HCT116 (cell line): Measurements from ENCODE around the gene STIM1. TPM values are rescaled to one million over a fixed set of nuclear protein-coding genes. Genes with fewer than 3 reads are reported as not detected.

Experiments
- ATAC-seq: fragments of 200-7000 bp; cut with Tn5 transposase; 2 replicates; pipeline ENCODE4 v1.9.1; 2020; ENCODE audit warnings: mild to moderate bottlenecking, moderate library complexity
- BruUV-seq: library from RNA; stranded (reverse); fragments of 400-500 nt; replicated peaks from 2 replicates; lab custom pipeline; 2021; lab: Mats Ljungman, UMichigan
- CTCF ChIA-PET: fragments of 300-600 bp; sonication (Branson Sonifier 250); formaldehyde crosslinking; loops from one replicate; lab custom pipeline; 2021; ENCODE audit warnings: antibody characterized with exemption; lab: Charles Lee
- POLR2A ChIA-PET: fragments of 300-600, 350-600 bp; sonication (Branson Sonifier 250); formaldehyde crosslinking; loops from one replicate; lab custom pipeline; 2021; ENCODE audit warnings: antibody characterized with exemption; lab: Charles Lee
- RAD21 ChIA-PET, 2 experiments: fragments of 300-600 bp; sonication (Branson Sonifier 250); formaldehyde crosslinking; loops; one replicate each; lab custom pipeline; 2023; ENCODE audit warnings: low total read pairs in 2 of 2; ENCODE audit not compliant: uncharacterized antibody in 2 of 2, unreplicated experiment in 2 of 2, low non-redundant PET in 1 of 2; lab: Charles Lee
- DNase-seq: peaks from one replicate; pipeline ENCODE4 v3.0.0-alpha.2; 2010; ENCODE audit warnings: low read depth, low spot score
- H2AFZ ChIP-seq: fragments of 200-600 bp; shearing (Covaris generic), sonication (generic); 2 replicates; pipeline ENCODE4 v1.6.1; 2017; ENCODE audit warnings: low read depth, mixed run types, mixed read lengths, antibody characterized with exemption, low read length; ENCODE audit not compliant: poor library complexity, severe bottlenecking
- H3K27ac ChIP-seq: 2 replicates; pipeline ENCODE4 v1.5.1; 2012; ENCODE audit warnings: low read depth, low read length
- H3K27me3 ChIP-seq: fragments of 200-600 bp; sonication (generic); 2 replicates; pipeline ENCODE4 v1.6.1; 2016; ENCODE audit warnings: mixed run types, low read length, mixed read lengths; ENCODE audit not compliant: insufficient read depth
- H3K36me3 ChIP-seq, 2 experiments: fragments of 200-500 bp in 1 of 2; fragments of 200-600 bp in 1 of 2; sonication (Bioruptor generic) in 1 of 2; sonication (generic) in 1 of 2; 2 replicates each; pipeline versions ENCODE4 v1.5.1 to v1.6.1; 2014 to 2016; ENCODE audit warnings: low read length in 2 of 2, inconsistent platforms in 1 of 2, mixed read lengths in 1 of 2, mixed run types in 1 of 2; ENCODE audit not compliant: insufficient read depth in 2 of 2, control insufficient read depth in 1 of 2
- H3K4me1 ChIP-seq, 2 experiments: fragments of 200-600 bp in 1 of 2; sonication (generic) in 1 of 2; 2 replicates each; pipeline versions ENCODE4 v1.5.1 to v1.6.1; 2012 to 2017; ENCODE audit warnings: low read length in 2 of 2, inconsistent platforms in 1 of 2, mild to moderate bottlenecking in 1 of 2, mixed read lengths in 1 of 2, mixed run types in 1 of 2, moderate library complexity in 1 of 2; ENCODE audit not compliant: insufficient read depth in 2 of 2, control insufficient read depth in 1 of 2
- H3K4me2 ChIP-seq: fragments of 200-600 bp; sonication (generic); 2 replicates; pipeline ENCODE4 v1.6.1; 2017; ENCODE audit warnings: mixed run types, low read length, mixed read lengths
- H3K4me3 ChIP-seq, 2 experiments: fragments of 200-600 bp in 1 of 2; sonication (generic) in 1 of 2; replicated peaks in 1 of 2; 2 replicates each; pipeline ENCODE4 v1.5.1; 2011 to 2016; ENCODE audit warnings: low read length in 2 of 2, control low read depth in 1 of 2, low read depth in 1 of 2, mild to moderate bottlenecking in 1 of 2, mixed read lengths in 1 of 2, mixed run types in 1 of 2
- H3K79me2 ChIP-seq: fragments of 200-600 bp; sonication (generic); 2 replicates; pipeline ENCODE4 v1.6.1; 2017; ENCODE audit warnings: mild to moderate bottlenecking, mixed run types, low read length, moderate library complexity, mixed read lengths; ENCODE audit not compliant: insufficient read depth
- H3K9ac ChIP-seq: fragments of 200-600 bp; sonication (generic); 2 replicates; pipeline ENCODE4 v1.6.1; 2016; ENCODE audit warnings: low read length, mixed read lengths
- H3K9me2 ChIP-seq: fragments of 200-600 bp; sonication (generic), shearing (Covaris generic); 2 replicates; pipeline ENCODE4 v1.6.1; 2017; ENCODE audit warnings: mixed run types, mild to moderate bottlenecking, moderate library complexity; ENCODE audit not compliant: insufficient read depth
- H3K9me3 ChIP-seq, 2 experiments: fragments of 200-500 bp in 1 of 2; fragments of 200-600 bp in 1 of 2; sonication (Bioruptor generic) in 1 of 2; sonication (generic) in 1 of 2; 2 replicates each; pipeline ENCODE4 v1.6.1; 2014 to 2017; ENCODE audit warnings: low read length in 2 of 2, mixed read lengths in 2 of 2, inconsistent platforms in 1 of 2, low read depth in 1 of 2, mild to moderate bottlenecking in 1 of 2, mixed run types in 1 of 2, moderate library complexity in 1 of 2; ENCODE audit not compliant: control insufficient read depth in 1 of 2, insufficient read depth in 1 of 2
- H4K20me1 ChIP-seq: fragments of 200-600 bp; sonication (generic), shearing (Covaris generic); 2 replicates; pipeline ENCODE4 v1.6.1; 2017; ENCODE audit warnings: mixed run types, mild to moderate bottlenecking, moderate library complexity; ENCODE audit not compliant: insufficient read depth
- CEBPB ChIP-seq: IDR thresholded peaks from 2 replicates; pipeline ENCODE4 v1.6.1; 2012; ENCODE audit warnings: low read depth
- EGR1 ChIP-seq: IDR thresholded peaks from 2 replicates; pipeline ENCODE4 v1.6.1; 2012; ENCODE audit warnings: low read depth
- EZH2phosphoT487 ChIP-seq: fragments of 200-600 bp; IDR thresholded peaks from 2 replicates; pipeline ENCODE4 v1.6.1; 2018; ENCODE audit warnings: antibody characterized with exemption, borderline replicate concordance
- FOSL1 ChIP-seq: IDR thresholded peaks from 2 replicates; pipeline ENCODE4 v1.6.1; 2012; ENCODE audit warnings: low read depth
- POLR2A ChIP-seq: IDR thresholded peaks from 2 replicates; pipeline ENCODE4 v1.7.0; 2011; ENCODE audit warnings: borderline replicate concordance; ENCODE audit not compliant: insufficient read depth, insufficient read length; ENCODE audit errors: extremely low read depth
- RAD21 ChIP-seq: IDR thresholded peaks from 2 replicates; pipeline ENCODE4 v1.6.1; 2012; ENCODE audit warnings: low read depth, mild to moderate bottlenecking
- SIN3A ChIP-seq: IDR thresholded peaks from 2 replicates; pipeline ENCODE4 v1.6.1; 2012; ENCODE audit warnings: low read depth
- intact Hi-C: fragments of 100-400 bp; cut with micrococcal nuclease; formaldehyde crosslinking; loops from 2 replicates; pipeline ENCODE4 v1.10.0; 2022
- total RNA-seq: library from RNA; stranded (reverse); gene quantifications from one replicate; pipeline ENCODE4 v1.2.1, GENCODE V29; 2021; ENCODE audit not compliant: unreplicated experiment
- TF ChIP-seq, protein P1 (sequence below): IDR thresholded peaks from 2 replicates; pipeline ENCODE4 v1.6.1; 2012
- TF ChIP-seq, protein P2 (sequence below), 3 experiments: fragments of 200-600 bp in 1 of 3; sonication (generic) in 1 of 3; IDR thresholded peaks in 2 of 3; conservative IDR thresholded peaks in 1 of 3; 2 replicates each; pipeline ENCODE4 v1.5.1; 2012 to 2017; ENCODE audit warnings: low read depth in 2 of 3, low read length in 2 of 3, antibody characterized with exemption in 1 of 3, borderline replicate concordance in 1 of 3, control low read depth in 1 of 3, mild to moderate bottlenecking in 1 of 3, mixed read lengths in 1 of 3, mixed run types in 1 of 3, moderate library complexity in 1 of 3; ENCODE audit not compliant: insufficient read depth in 1 of 3
- TF ChIP-seq, protein P3 (sequence below): IDR thresholded peaks from 2 replicates; pipeline ENCODE4 v1.6.1; 2012
- TF ChIP-seq, protein P4 (sequence below): IDR thresholded peaks from 2 replicates; pipeline ENCODE4 v1.6.1; 2012; ENCODE audit warnings: low read depth

STIM1 gene
- total RNA-seq, 1 experiment from 2014 or later, result 22.3 TPM

DNA sequence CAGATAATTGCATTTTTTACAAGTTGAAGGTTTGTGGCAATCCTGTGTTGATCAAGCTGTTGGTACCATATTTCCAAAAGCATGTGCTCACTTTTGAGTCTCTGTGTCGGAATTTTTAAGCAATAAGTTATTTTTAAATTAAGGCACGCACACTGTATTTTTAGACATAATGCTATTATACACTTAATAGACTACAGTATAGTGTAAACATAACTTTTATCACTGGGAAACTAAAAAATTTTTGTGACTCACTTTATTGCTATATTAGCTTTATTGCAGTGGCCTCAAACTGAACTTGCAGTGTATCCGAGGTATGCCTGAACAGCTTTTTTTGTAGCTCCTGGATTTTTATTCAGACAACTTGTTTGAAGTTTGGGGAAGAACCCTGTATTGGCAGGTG is 207.9 kb downstream of the STIM1 start:
- no peak for DNase-seq
- ChIA-PET RAD21 (interaction anchor here in 1 of 2 experiments (0.9 kb wide), 1 partner anchor 9 kb away, joined by 3 read pairs; no protein-coding TSS in a partner anchor), CTCF (interaction anchor here (3.2 to 3.4 kb wide), 2 partner anchors 10 to 209 kb away, joined by 13 to 17 read pairs; partner anchors contain the start of gene STIM1), POLR2A (no interaction called here)
- H2AFZ ChIP-seq, result no peak overlapping the region
- intact Hi-C loops, result no loop called here
- H3K27me3 ChIP-seq, result no peaks in the 10 kb centered on the region
- H3K9me2 ChIP-seq, result no peaks in the 10 kb centered on the region
- BruUV-seq, result no TSS peak
- no peaks in the 10 kb centered on the region for H3K79me2 ChIP-seq
- no peaks in the 10 kb centered on the region for H4K20me1 ChIP-seq
- H3K9me3 ChIP-seq, result no peaks in the 10 kb centered on the region
- ATAC-seq, result no peak
- no peak overlapping the region for H3K27ac ChIP-seq
- H3K4me2 ChIP-seq, result no peak overlapping the region
- H3K36me3 ChIP-seq, result no peaks in the 10 kb centered on the region
- no peak overlapping the region for H3K4me3 ChIP-seq
- TF ChIP-seq EZH2phosphoT487 (no peak), CEBPB (no peak), SIN3A (no peak), FOSL1 (no peak), POLR2A (no peak), RAD21 (no peak), EGR1 (no peak)
- TF ChIP-seq, protein P1, sequence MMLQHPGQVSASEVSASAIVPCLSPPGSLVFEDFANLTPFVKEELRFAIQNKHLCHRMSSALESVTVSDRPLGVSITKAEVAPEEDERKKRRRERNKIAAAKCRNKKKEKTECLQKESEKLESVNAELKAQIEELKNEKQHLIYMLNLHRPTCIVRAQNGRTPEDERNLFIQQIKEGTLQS, result no peak
- TF ChIP-seq, protein P2, sequence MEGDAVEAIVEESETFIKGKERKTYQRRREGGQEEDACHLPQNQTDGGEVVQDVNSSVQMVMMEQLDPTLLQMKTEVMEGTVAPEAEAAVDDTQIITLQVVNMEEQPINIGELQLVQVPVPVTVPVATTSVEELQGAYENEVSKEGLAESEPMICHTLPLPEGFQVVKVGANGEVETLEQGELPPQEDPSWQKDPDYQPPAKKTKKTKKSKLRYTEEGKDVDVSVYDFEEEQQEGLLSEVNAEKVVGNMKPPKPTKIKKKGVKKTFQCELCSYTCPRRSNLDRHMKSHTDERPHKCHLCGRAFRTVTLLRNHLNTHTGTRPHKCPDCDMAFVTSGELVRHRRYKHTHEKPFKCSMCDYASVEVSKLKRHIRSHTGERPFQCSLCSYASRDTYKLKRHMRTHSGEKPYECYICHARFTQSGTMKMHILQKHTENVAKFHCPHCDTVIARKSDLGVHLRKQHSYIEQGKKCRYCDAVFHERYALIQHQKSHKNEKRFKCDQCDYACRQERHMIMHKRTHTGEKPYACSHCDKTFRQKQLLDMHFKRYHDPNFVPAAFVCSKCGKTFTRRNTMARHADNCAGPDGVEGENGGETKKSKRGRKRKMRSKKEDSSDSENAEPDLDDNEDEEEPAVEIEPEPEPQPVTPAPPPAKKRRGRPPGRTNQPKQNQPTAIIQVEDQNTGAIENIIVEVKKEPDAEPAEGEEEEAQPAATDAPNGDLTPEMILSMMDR (IDR thresholded peaks at IDR 0.05 in 2 of 3, conservative IDR thresholded peaks at IDR 0.05 in 1 of 3; ENCODE audit: borderline replicate concordance in 1 of 3, insufficient read depth in 1 of 3, low read depth in 2 of 3, low read length in 2 of 3), result no peak
- TF ChIP-seq, protein P3, sequence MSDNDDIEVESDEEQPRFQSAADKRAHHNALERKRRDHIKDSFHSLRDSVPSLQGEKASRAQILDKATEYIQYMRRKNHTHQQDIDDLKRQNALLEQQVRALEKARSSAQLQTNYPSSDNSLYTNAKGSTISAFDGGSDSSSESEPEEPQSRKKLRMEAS, result no peak
- TF ChIP-seq, protein P4, sequence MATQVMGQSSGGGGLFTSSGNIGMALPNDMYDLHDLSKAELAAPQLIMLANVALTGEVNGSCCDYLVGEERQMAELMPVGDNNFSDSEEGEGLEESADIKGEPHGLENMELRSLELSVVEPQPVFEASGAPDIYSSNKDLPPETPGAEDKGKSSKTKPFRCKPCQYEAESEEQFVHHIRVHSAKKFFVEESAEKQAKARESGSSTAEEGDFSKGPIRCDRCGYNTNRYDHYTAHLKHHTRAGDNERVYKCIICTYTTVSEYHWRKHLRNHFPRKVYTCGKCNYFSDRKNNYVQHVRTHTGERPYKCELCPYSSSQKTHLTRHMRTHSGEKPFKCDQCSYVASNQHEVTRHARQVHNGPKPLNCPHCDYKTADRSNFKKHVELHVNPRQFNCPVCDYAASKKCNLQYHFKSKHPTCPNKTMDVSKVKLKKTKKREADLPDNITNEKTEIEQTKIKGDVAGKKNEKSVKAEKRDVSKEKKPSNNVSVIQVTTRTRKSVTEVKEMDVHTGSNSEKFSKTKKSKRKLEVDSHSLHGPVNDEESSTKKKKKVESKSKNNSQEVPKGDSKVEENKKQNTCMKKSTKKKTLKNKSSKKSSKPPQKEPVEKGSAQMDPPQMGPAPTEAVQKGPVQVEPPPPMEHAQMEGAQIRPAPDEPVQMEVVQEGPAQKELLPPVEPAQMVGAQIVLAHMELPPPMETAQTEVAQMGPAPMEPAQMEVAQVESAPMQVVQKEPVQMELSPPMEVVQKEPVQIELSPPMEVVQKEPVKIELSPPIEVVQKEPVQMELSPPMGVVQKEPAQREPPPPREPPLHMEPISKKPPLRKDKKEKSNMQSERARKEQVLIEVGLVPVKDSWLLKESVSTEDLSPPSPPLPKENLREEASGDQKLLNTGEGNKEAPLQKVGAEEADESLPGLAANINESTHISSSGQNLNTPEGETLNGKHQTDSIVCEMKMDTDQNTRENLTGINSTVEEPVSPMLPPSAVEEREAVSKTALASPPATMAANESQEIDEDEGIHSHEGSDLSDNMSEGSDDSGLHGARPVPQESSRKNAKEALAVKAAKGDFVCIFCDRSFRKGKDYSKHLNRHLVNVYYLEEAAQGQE, result no peak
- TF ChIP-seq, all 23 proteins: peak for 0
- no peaks in the 10 kb centered on the region for H3K4me1 ChIP-seq
- no peak overlapping the region for H3K9ac ChIP-seq
